ENCODE data around the gene CSRNP2. TPM values are rescaled to one million over a fixed set of nuclear protein-coding genes. Genes with fewer than 3 reads are reported as not detected.

CSRNP2 gene
- total RNA-seq, 1 experiment from 2014 or later, result 44.0 TPM

DNA sequence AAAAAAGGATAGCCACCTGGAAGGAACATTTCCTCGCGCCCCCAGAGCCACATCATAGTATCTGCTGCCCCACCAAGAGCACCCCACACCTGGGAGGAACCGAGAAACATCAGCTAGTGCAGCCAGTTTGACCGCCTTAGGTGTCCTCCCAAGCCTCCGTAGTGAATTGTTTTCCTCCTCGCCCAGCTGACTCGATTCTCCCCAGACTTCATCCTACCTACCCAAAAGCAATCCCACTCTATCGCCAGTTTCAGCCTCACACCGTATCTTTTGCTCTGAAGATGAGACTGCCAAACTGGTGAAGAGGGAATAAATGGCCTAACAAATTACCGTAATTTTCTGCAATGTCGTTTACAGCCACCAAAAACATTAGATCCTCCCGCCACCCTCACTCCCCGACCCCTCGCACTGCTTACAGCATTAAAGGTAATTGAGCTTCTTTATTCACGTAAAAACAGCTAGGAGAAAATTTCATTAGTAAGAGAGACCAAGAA is 56.0 kb downstream of the CSRNP2 start:
- H3K27me3 ChIP-seq (replicated peaks; ENCODE audit: control insufficient read depth, insufficient read depth, low read length), result no peaks in the 10 kb centered on the region

DNA sequence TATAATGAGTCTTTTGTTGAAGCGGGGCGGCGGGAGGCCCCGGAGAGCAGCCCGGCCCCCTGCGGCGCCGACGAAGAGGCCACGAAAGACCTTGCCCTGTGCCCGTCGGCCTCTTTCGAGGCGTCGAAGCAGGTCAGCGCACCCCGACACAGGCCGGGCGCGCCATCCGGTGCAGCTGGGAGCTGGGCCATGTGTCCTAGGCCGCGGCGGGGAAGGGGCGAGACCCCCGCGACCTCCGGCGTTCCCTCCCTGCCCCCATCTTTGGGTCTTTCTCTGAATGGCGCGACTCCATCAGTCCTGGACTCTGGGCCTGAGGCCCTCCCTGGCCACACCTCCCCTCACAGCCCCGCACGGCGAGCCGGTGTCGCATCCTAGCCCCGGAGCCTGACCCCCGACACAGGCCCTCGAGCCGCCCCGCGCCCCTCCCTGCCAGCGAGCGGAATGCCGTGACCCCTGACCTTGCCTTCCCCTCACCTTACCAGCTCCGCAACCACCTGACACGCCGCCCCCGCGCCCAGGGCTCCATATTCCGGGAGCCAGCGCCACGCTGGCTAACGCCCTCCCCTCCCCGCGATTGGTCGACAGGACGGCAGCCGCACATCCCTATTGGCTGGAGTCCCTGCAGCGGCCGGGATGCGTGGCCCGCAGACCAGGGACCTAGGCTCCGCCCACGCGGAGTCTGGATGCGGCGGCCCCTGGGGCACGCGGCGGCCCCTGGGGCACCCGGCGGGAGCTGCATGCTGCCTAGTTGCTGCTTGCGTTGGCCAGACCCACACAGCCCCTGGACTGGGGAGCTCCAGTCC is 57.4 kb downstream of the CSRNP2 start, which contains the start of gene SLC11A2:
Gene SLC11A2, minus strand, starts transcription at position 549 of the 803 bp plus-strand sequence. CDS start 15,656 bp downstream, outside the sequence.
- Mint-ChIP-seq H3K4me3 (ENCODE audit: unreplicated experiment) (peak within 1 kb of the TSS; percentile 82), H3K27me3 (ENCODE audit: insufficient read depth, unreplicated experiment) (no peaks in the 10 kb centered on the region), H3K36me3 (ENCODE audit: insufficient read depth, unreplicated experiment) (peaks cover 18% of the 10 kb centered on the region), H3K9me3 (ENCODE audit: unreplicated experiment) (no peaks in the 10 kb centered on the region), H3K27ac (ENCODE audit: unreplicated experiment) (peak within 1 kb of the TSS; percentile 87), H3K4me1 (ENCODE audit: low read depth, unreplicated experiment) (peaks cover 37% of the 10 kb centered on the region)
- ChIA-PET POLR2A (interaction anchor here (0.6 to 2.1 kb wide), 11 partner anchors 17 to 262 kb away, joined by 3 to 13 read pairs (median 4); partner anchors contain the start of genes ATF1, CSRNP2 and DAZAP2), CTCF (interaction anchor here (0.7 to 3.8 kb wide), 6 partner anchors 21 to 261 kb away, joined by 3 to 67 read pairs (median 24); partner anchors contain the start of genes ATF1 and LETMD1)
- Histone ChIP-seq H3K4me1 (peaks cover 38% of the 10 kb centered on the region), H3K36me3 (ENCODE audit: control insufficient read depth, insufficient read depth, low read length) (no peaks in the 10 kb centered on the region), H3K4me3 (ENCODE audit: low read depth, low read length) (peak within 1 kb of the TSS; percentile 86), H3K9me3 (no peaks in the 10 kb centered on the region), H3K27me3 (replicated peaks; ENCODE audit: control insufficient read depth, insufficient read depth, low read length) (no peaks in the 10 kb centered on the region)
- peak; percentile 98 to 99 for DNase-seq
- TF ChIP-seq, protein P1, sequence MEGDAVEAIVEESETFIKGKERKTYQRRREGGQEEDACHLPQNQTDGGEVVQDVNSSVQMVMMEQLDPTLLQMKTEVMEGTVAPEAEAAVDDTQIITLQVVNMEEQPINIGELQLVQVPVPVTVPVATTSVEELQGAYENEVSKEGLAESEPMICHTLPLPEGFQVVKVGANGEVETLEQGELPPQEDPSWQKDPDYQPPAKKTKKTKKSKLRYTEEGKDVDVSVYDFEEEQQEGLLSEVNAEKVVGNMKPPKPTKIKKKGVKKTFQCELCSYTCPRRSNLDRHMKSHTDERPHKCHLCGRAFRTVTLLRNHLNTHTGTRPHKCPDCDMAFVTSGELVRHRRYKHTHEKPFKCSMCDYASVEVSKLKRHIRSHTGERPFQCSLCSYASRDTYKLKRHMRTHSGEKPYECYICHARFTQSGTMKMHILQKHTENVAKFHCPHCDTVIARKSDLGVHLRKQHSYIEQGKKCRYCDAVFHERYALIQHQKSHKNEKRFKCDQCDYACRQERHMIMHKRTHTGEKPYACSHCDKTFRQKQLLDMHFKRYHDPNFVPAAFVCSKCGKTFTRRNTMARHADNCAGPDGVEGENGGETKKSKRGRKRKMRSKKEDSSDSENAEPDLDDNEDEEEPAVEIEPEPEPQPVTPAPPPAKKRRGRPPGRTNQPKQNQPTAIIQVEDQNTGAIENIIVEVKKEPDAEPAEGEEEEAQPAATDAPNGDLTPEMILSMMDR (IDR thresholded peaks at IDR 0.05; ENCODE audit: insufficient read depth in 1 of 2, low read depth in 1 of 2, low read length in 1 of 2, severe bottlenecking in 1 of 2, unreplicated experiment in 1 of 2), result peak in 1 of 2 experiments; percentile 43
- BruUV-seq (replicated peaks), result TSS peak; percentile 13
- intact Hi-C loops (cut with micrococcal nuclease; ENCODE audit: unreplicated experiment), result loop anchor here (1.0 to 2.0 kb wide), 2 partner anchors 22 to 213 kb away; partner anchors contain the start of genes DAZAP2 and LETMD1

More for the DNA sequence above, 56.0 kb downstream of the CSRNP2 start:
- Mint-ChIP-seq H3K27ac (ENCODE audit: unreplicated experiment) (peak overlapping the region; percentile 46), H3K4me1 (ENCODE audit: low read depth, unreplicated experiment) (peaks cover 36% of the 10 kb centered on the region), H3K36me3 (ENCODE audit: insufficient read depth, unreplicated experiment) (peaks cover 18% of the 10 kb centered on the region), H3K4me3 (ENCODE audit: unreplicated experiment) (peak overlapping the region; percentile 82), H3K9me3 (ENCODE audit: unreplicated experiment) (no peaks in the 10 kb centered on the region), H3K27me3 (ENCODE audit: insufficient read depth, unreplicated experiment) (no peaks in the 10 kb centered on the region)
- peak overlapping the region; percentile 86 for H3K4me3 ChIP-seq (ENCODE audit: low read depth, low read length)
- H3K4me1 ChIP-seq, result peaks cover 38% of the 10 kb centered on the region
- TF ChIP-seq, protein P1 (IDR thresholded peaks at IDR 0.05; ENCODE audit: insufficient read depth in 1 of 2, low read depth in 1 of 2, low read length in 1 of 2, severe bottlenecking in 1 of 2, unreplicated experiment in 1 of 2), result no peak
- POLR2A ChIA-PET, result interaction anchor here (0.6 to 1.9 kb wide), 10 partner anchors 21 to 241 kb away, joined by 3 to 13 read pairs (median 4); partner anchors contain the start of genes CSRNP2, DAZAP2 and LETMD1
- H3K36me3 ChIP-seq (ENCODE audit: control insufficient read depth, insufficient read depth, low read length), result no peaks in the 10 kb centered on the region
- intact Hi-C loops (cut with micrococcal nuclease; ENCODE audit: unreplicated experiment), result loop anchor here (2.0 kb wide), 1 partner anchor 211 kb away; the partner anchor contains the start of gene DAZAP2
- BruUV-seq (replicated peaks), result TSS peak; percentile 53
- H3K9me3 ChIP-seq, result no peaks in the 10 kb centered on the region
- DNase-seq, result peak in 1 of 2 experiments; percentile 21
- CTCF ChIA-PET, result interaction anchor here (0.5 to 3.8 kb wide), 17 partner anchors 8 to 314 kb away, joined by 3 to 67 read pairs (median 4); partner anchors contain the start of genes ATF1 and POU6F1

DNA sequence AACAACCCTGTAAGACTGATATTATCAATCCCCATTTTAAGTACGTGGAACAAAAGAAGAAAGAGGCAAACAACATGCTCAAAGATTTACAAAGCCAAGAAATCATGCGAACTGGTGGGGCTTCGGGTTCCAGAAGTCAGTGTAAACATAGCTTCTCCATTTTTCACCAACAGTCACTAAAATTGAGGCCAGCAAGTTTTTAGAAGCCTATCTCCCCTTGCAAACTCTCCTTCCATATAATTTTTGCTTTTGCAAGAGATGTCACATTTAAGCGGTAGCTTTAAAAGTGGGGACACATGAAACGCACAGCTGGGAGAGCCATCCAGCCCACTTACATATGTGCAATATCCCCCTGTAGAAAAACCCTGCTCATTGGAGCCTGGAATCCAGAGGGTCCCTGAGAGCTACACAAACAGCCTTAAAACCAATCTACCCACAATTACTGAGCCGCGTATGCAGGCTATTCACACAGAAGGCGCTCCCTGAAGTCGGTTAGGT is 58.0 kb downstream of the CSRNP2 start:
- Mint-ChIP-seq H3K4me1 (ENCODE audit: low read depth, unreplicated experiment) (peaks cover 37% of the 10 kb centered on the region), H3K27ac (ENCODE audit: unreplicated experiment) (peak overlapping the region; percentile 87), H3K36me3 (ENCODE audit: insufficient read depth, unreplicated experiment) (peaks cover 18% of the 10 kb centered on the region), H3K4me3 (ENCODE audit: unreplicated experiment) (peak overlapping the region; percentile 82), H3K9me3 (ENCODE audit: unreplicated experiment) (no peaks in the 10 kb centered on the region), H3K27me3 (ENCODE audit: insufficient read depth, unreplicated experiment) (no peaks in the 10 kb centered on the region)
- peak in 1 of 2 experiments; percentile 11 for DNase-seq
- CTCF ChIA-PET, result interaction anchor here (1.2 to 3.7 kb wide), 4 partner anchors 20 to 261 kb away, joined by 4 to 31 read pairs (median 24); partner anchors contain the start of genes ATF1 and LETMD1
- no TSS peak for BruUV-seq (replicated peaks)
- Histone ChIP-seq H3K36me3 (ENCODE audit: control insufficient read depth, insufficient read depth, low read length) (no peaks in the 10 kb centered on the region), H3K27me3 (replicated peaks; ENCODE audit: control insufficient read depth, insufficient read depth, low read length) (no peaks in the 10 kb centered on the region), H3K4me3 (ENCODE audit: low read depth, low read length) (peak overlapping the region; percentile 86), H3K4me1 (peaks cover 38% of the 10 kb centered on the region), H3K9me3 (no peaks in the 10 kb centered on the region)
- TF ChIP-seq, protein P1 (IDR thresholded peaks at IDR 0.05; ENCODE audit: insufficient read depth in 1 of 2, low read depth in 1 of 2, low read length in 1 of 2, severe bottlenecking in 1 of 2, unreplicated experiment in 1 of 2), result no peak
- POLR2A ChIA-PET, result interaction anchor here (0.6 to 2.1 kb wide), 5 partner anchors 17 to 261 kb away, joined by 3 to 13 read pairs (median 9); partner anchors contain the start of genes ATF1 and CSRNP2
- intact Hi-C loops (cut with micrococcal nuclease; ENCODE audit: unreplicated experiment), result no loop called here

Measured in Caco-2 (cell line).